Suprapubic skin (tissue), 4 donors: ENCODE measurements around the gene OR11G2. TPM values are rescaled to one million over a fixed set of nuclear protein-coding genes. Genes with fewer than 3 reads are reported as not detected.

Experiments
- DNase-seq, 2 donors: peaks; one replicate each; pipeline ENCODE4 v3.0.0-alpha.2; 2019; ENCODE audit warnings: low spot score in 2 of 2
- H3K27ac ChIP-seq: fragments of 200-600 bp; sonication (generic); one replicate; pipeline ENCODE4 v1.5.1; 2019
- H3K27me3 ChIP-seq: fragments of 200-600 bp; sonication (generic); one replicate; pipeline ENCODE4 v1.5.1; 2019
- H3K36me3 ChIP-seq: fragments of 200-600 bp; sonication (generic); one replicate; pipeline ENCODE4 v1.5.1; 2019
- H3K4me1 ChIP-seq: fragments of 200-600 bp; sonication (generic); one replicate; pipeline ENCODE4 v1.5.1; 2019
- H3K4me3 ChIP-seq: fragments of 200-600 bp; sonication (generic); one replicate; pipeline ENCODE4 v1.5.1; 2019; ENCODE audit warnings: mild to moderate bottlenecking
- H3K9me3 ChIP-seq: fragments of 200-600 bp; sonication (generic); one replicate; pipeline ENCODE4 v1.5.1; 2019
- EP300 ChIP-seq: sonication (generic); formaldehyde crosslinking; IDR thresholded peaks from one replicate; pipeline ENCODE4 v1.6.1; 2017; ENCODE audit warnings: antibody characterized with exemption
- POLR2A ChIP-seq, 2 donors: fragments of 450-650 bp; IDR thresholded peaks; one replicate each; pipeline ENCODE4 v1.6.1; 2017; ENCODE audit warnings: antibody characterized with exemption in 2 of 2, mild to moderate bottlenecking in 2 of 2, moderate library complexity in 2 of 2
- POLR2AphosphoS5 ChIP-seq, 3 donors: sonication (generic); formaldehyde crosslinking; IDR thresholded peaks; one replicate each; pipeline ENCODE4 v1.6.1; 2017; ENCODE audit warnings: antibody characterized with exemption in 3 of 3
- WGBS: methylation state at CpG from one replicate; pipeline ENCODE4 v1.1.5; 2018; 5-methylcytosine and 5-hydroxymethylcytosine counted together
- total RNA-seq, 4 donors: library from RNA; depleted of rRNA; stranded (reverse); fragments of >200 nt; gene quantifications; one replicate each; pipeline ENCODE4 v1.1.0, GENCODE V29; 2016
- TF ChIP-seq, protein P1 (sequence below), 2 donors: fragments of 200-600 bp in 1 of 2; fragments of 450-650 bp in 1 of 2; sonication (generic) in 1 of 2; IDR thresholded peaks; one replicate each; pipeline ENCODE4 v1.5.1; 2016 to 2019; ENCODE audit warnings: antibody characterized with exemption in 2 of 2, mild to moderate bottlenecking in 1 of 2, moderate library complexity in 1 of 2

Gene OR11G2
- total RNA-seq, 4 donors from 2014 or later: not detected

DNA sequence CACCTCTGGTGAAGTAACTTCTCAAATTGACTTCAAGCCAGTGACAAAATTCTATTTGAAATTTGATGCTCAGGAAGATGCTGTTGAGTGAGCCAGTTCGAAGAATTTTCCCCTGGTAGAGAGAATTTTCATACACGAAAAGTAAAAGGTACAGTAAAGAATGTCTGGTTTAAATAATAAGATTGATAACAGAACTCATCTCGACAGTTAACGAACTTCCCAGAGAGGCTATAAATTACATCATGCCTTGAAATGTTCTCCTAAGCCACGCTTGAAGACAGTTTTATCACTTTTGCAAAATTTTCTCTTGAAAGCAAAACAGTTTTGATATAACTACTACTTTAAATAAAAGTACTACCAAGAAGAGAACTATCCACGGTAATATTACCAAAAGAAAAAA is 14.4 kb upstream of the OR11G2 start:
- Histone ChIP-seq H3K36me3 (no peaks in the 10 kb centered on the region), H3K27me3 (no peaks in the 10 kb centered on the region), H3K27ac (no peak overlapping the region), H3K9me3 (no peaks in the 10 kb centered on the region), H3K4me3 (no peak overlapping the region), H3K4me1 (no peaks in the 10 kb centered on the region)
- 62% methylated on average over 6 of the region's 6 CpGs for WGBS
- TF ChIP-seq POLR2A (IDR thresholded peaks at IDR 0.05): no peak
- TF ChIP-seq, protein P1, sequence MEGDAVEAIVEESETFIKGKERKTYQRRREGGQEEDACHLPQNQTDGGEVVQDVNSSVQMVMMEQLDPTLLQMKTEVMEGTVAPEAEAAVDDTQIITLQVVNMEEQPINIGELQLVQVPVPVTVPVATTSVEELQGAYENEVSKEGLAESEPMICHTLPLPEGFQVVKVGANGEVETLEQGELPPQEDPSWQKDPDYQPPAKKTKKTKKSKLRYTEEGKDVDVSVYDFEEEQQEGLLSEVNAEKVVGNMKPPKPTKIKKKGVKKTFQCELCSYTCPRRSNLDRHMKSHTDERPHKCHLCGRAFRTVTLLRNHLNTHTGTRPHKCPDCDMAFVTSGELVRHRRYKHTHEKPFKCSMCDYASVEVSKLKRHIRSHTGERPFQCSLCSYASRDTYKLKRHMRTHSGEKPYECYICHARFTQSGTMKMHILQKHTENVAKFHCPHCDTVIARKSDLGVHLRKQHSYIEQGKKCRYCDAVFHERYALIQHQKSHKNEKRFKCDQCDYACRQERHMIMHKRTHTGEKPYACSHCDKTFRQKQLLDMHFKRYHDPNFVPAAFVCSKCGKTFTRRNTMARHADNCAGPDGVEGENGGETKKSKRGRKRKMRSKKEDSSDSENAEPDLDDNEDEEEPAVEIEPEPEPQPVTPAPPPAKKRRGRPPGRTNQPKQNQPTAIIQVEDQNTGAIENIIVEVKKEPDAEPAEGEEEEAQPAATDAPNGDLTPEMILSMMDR (IDR thresholded peaks at IDR 0.05): no peak
- no peak for DNase-seq

DNA sequence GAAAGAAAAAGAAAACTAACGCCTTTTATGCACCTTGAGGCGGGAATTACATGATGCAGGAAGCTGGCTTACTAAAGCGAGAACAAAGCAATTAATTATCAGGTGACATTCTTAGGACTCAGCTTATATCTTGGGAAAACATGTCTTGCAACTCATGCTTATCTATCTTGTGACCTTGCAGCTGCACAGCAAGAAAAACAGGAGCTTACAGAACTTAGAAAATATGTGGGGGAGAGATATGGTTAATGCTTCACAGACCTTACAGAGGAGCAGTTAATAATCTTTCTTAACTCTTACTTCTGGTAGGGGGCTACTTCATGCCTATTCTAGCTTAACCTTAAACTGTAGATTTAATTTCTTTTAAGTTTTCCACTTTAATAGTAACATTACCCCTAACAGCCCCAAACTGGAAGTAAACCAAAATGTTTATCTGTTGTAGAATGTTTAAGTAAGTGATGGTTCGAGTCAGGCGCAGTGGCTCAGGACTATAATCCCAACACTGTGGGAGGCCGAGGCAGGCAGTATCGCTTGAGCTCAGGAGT is 13.2 kb upstream of the OR11G2 start:
- Histone ChIP-seq H3K27ac (no peak overlapping the region), H3K27me3 (no peaks in the 10 kb centered on the region), H3K36me3 (no peaks in the 10 kb centered on the region), H3K9me3 (no peaks in the 10 kb centered on the region), H3K4me3 (no peak overlapping the region), H3K4me1 (no peaks in the 10 kb centered on the region)
- no peak for DNase-seq
- WGBS: 88% methylated on average over 7 of the region's 7 CpGs
- no peak for TF ChIP-seq POLR2AphosphoS5 (IDR thresholded peaks at IDR 0.05)
- TF ChIP-seq EP300: no peak
- TF ChIP-seq, protein P1 (IDR thresholded peaks at IDR 0.05): no peak
- no peak for TF ChIP-seq POLR2A (IDR thresholded peaks at IDR 0.05)

- Histone ChIP-seq H3K36me3 (no peaks in the 10 kb centered on the region), H3K27ac (no peak overlapping the region), H3K4me1 (no peaks in the 10 kb centered on the region), H3K4me3 (no peak overlapping the region), H3K27me3 (no peaks in the 10 kb centered on the region), H3K9me3 (no peaks in the 10 kb centered on the region)
- WGBS: 59% methylated on average over 5 of the region's 5 CpGs
- TF ChIP-seq, protein P1 (IDR thresholded peaks at IDR 0.05): no peak
- no peak for TF ChIP-seq EP300
- TF ChIP-seq POLR2AphosphoS5 (IDR thresholded peaks at IDR 0.05): no peak
- no peak for TF ChIP-seq POLR2A (IDR thresholded peaks at IDR 0.05)
- DNase-seq: no peak
Observed at GRCh38 chr14:20179218-20179617, 11.5 kb upstream of the OR11G2 start.

DNA sequence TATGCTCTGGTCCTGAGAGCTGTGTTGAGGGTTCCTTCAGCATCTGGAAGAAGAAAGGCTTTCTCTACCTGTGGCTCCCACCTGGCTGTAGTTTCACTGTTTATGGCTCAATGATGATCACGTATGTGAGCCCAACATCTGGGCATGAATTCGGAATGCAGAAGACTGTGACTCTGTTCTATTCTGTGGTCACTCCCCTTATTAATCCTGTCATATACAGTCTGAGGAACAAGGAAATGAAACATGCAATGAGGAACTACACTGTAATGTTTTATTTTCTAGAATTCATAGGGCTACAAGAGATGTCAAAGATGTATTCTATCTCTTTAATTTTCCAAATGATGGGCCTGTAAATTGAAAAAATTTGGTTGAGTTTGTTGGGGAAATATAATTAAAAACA is 10.8 kb upstream of the OR11G2 start:
- 85% methylated on average over 2 of the region's 2 CpGs for WGBS
- no peaks in the 10 kb centered on the region for H3K4me1 ChIP-seq
- H3K4me3 ChIP-seq: no peak overlapping the region
- no peaks in the 10 kb centered on the region for H3K27me3 ChIP-seq
- H3K9me3 ChIP-seq: no peaks in the 10 kb centered on the region
- no peaks in the 10 kb centered on the region for H3K36me3 ChIP-seq
- TF ChIP-seq, protein P1 (IDR thresholded peaks at IDR 0.05): no peak
- TF ChIP-seq POLR2A (IDR thresholded peaks at IDR 0.05) (no peak), EP300 (no peak), POLR2AphosphoS5 (IDR thresholded peaks at IDR 0.05) (no peak)
- DNase-seq: no peak
- H3K27ac ChIP-seq: no peak overlapping the region

DNA sequence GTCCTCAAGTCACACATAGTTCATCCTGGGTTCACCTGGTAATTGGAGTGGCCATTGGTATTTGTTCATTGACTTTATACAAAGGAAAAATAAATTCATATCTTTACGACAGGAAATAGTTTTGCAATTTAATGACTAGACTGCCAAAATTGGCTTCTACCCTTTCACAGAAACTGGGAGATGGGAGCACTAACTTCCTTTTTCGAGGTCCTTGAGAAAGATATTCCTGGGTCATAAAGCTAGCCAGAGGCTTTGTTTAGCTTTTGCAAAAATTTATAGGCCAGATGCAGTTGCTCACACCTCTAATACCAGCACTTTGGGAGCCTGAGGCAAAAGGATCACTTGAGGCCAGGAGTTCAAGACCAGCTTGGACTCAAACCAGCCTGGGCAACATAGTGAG is 10.2 kb upstream of the OR11G2 start:
- Histone ChIP-seq H3K36me3 (no peaks in the 10 kb centered on the region), H3K27ac (no peak overlapping the region), H3K4me1 (no peaks in the 10 kb centered on the region), H3K9me3 (no peaks in the 10 kb centered on the region), H3K27me3 (no peaks in the 10 kb centered on the region), H3K4me3 (no peak overlapping the region)
- WGBS: 60% methylated on average over 2 of the region's 2 CpGs
- DNase-seq: no peak
- TF ChIP-seq POLR2AphosphoS5 (IDR thresholded peaks at IDR 0.05) (no peak), EP300 (no peak), POLR2A (IDR thresholded peaks at IDR 0.05) (no peak)
- TF ChIP-seq, protein P1 (IDR thresholded peaks at IDR 0.05): no peak
